A673 (cell line): ENCODE results near the gene CDH23. TPM values are rescaled to one million over a fixed set of nuclear protein-coding genes. Genes with fewer than 3 reads are reported as not detected.

Experiments used
- BruUV-seq: library from RNA; stranded (reverse); fragments of 400-500 nt; replicated peaks from 2 replicates; lab custom pipeline; 2021; lab: Mats Ljungman, UMichigan
- CTCF ChIA-PET: fragments of 300-600 bp; sonication (Branson Sonifier 250); formaldehyde crosslinking; loops from one replicate; lab custom pipeline; 2022; ENCODE audit warnings: antibody characterized with exemption; lab: Charles Lee
- POLR2A ChIA-PET: fragments of 300-600 bp; sonication (Branson Sonifier 250); formaldehyde crosslinking; loops from one replicate; lab custom pipeline; 2022; ENCODE audit warnings: antibody characterized with exemption; ENCODE audit not compliant: low non-redundant PET; lab: Charles Lee
- DNase-seq: peaks from one replicate; pipeline ENCODE4 v3.0.0-alpha.2; 2015; ENCODE audit warnings: low spot score
- H3K27ac ChIP-seq: fragments of 200-600 bp; sonication (generic); 2 replicates; pipeline ENCODE4 v1.5.1; 2016; ENCODE audit warnings: mixed run types, low read depth, mild to moderate bottlenecking, mixed read lengths, antibody characterized with exemption, low read length; ENCODE audit not compliant: poor library complexity, severe bottlenecking
- H3K27me3 ChIP-seq: fragments of 200-600 bp; sonication (generic); replicated peaks from 2 replicates; pipeline ENCODE4 v1.6.1; 2017; ENCODE audit warnings: mixed run types, low read depth, mild to moderate bottlenecking, mixed read lengths, antibody characterized with exemption, low read length; ENCODE audit not compliant: insufficient read depth, poor library complexity
- H3K36me3 ChIP-seq: fragments of 200-600 bp; sonication (generic); 2 replicates; pipeline ENCODE4 v1.6.1; 2016; ENCODE audit warnings: mixed run types, mild to moderate bottlenecking, mixed read lengths, antibody characterized with exemption, low read length; ENCODE audit not compliant: insufficient read depth, poor library complexity, severe bottlenecking
- H3K4me1 ChIP-seq: fragments of 200-600 bp; sonication (generic); 2 replicates; pipeline ENCODE4 v1.6.1; 2017; ENCODE audit warnings: mixed run types, mild to moderate bottlenecking, mixed read lengths, antibody characterized with exemption, low read length; ENCODE audit not compliant: insufficient read depth, poor library complexity, severe bottlenecking
- H3K4me3 ChIP-seq: fragments of 200-600 bp; sonication (generic); 2 replicates; pipeline ENCODE4 v1.5.1; 2016; ENCODE audit warnings: low read depth, mixed run types, mild to moderate bottlenecking, mixed read lengths, low read length; ENCODE audit not compliant: poor library complexity, severe bottlenecking
- H3K9me3 ChIP-seq: fragments of 200-600 bp; sonication (generic); 2 replicates; pipeline ENCODE4 v1.6.1; 2016; ENCODE audit warnings: mixed run types, low read depth, mild to moderate bottlenecking, mixed read lengths, antibody characterized with exemption, low read length; ENCODE audit not compliant: poor library complexity, severe bottlenecking
- EZH2 ChIP-seq: fragments of 200-600 bp; sonication (generic); IDR thresholded peaks from 2 replicates; pipeline ENCODE4 v1.6.1; 2017; ENCODE audit warnings: borderline replicate concordance, low read depth, mild to moderate bottlenecking, mixed read lengths, antibody characterized with exemption, low read length; ENCODE audit not compliant: poor library complexity, severe bottlenecking
- intact Hi-C: fragments of 100-400 bp; cut with micrococcal nuclease; formaldehyde crosslinking; loops from one replicate; pipeline ENCODE4 v1.10.0; 2022; ENCODE audit not compliant: unreplicated experiment
- total RNA-seq: library from RNA; stranded (reverse); gene quantifications from 2 replicates; pipeline ENCODE4 v1.2.3, GENCODE V29; 2021
- TF ChIP-seq, protein P1 (sequence below): fragments of 300-800, 200-600 bp; sonication (generic); conservative IDR thresholded peaks from 2 replicates; pipeline ENCODE4 v1.5.1; 2017; ENCODE audit warnings: low read depth, mild to moderate bottlenecking, antibody characterized with exemption, low read length, moderate library complexity, mixed read lengths

Gene CDH23
- total RNA-seq, 1 experiment from 2014 or later = 49.7 TPM

DNA sequence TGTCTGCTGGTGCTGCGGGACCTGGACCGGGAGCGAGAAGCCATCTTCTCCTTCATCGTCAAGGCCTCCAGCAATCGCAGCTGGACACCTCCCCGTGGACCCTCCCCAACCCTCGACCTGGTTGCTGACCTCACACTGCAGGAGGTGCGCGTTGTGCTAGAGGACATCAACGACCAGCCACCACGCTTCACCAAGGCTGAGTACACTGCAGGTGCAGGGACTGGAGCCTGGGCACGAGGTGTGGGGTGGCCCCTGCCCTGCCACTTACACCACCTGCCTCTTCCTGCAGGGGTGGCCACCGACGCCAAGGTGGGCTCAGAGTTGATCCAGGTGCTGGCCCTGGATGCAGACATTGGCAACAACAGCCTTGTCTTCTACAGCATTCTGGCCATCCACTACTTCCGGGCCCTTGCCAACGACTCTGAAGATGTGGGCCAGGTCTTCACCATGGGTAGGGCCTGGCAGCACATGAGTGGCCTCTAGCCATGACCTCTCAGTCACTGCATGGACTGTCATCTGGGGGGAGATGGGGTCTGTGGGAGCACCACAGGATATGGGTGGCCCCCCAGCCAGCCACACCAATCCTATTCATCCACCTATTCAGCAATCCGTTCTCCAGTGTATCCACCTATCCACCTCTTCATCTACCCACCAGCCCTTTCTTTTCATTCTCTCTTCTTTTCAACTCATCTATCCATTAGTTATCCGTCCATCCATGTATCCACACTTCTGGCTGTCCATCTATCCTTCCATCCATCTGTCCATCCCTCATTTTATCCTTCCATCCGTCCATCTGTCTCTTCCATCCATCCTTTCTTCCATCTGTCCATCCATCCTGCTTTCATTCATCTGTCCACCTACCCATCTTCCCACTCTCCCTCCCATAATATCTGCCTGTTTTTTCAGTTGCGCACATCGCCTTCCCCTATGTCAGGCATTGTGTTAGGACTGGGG is 411.1 kb downstream of the CDH23 start:
- no peak overlapping the region for H3K27ac ChIP-seq
- no TSS peak for BruUV-seq
- no peak for DNase-seq
- intact Hi-C loops = no loop called here
- ChIA-PET POLR2A (interaction anchor here (0.6 kb wide), 1 partner anchor 494 kb away, joined by 3 read pairs; no protein-coding TSS in a partner anchor), CTCF (no interaction called here)
- H3K36me3 ChIP-seq = peaks cover 3% of the 10 kb centered on the region
- TF ChIP-seq, protein P1, sequence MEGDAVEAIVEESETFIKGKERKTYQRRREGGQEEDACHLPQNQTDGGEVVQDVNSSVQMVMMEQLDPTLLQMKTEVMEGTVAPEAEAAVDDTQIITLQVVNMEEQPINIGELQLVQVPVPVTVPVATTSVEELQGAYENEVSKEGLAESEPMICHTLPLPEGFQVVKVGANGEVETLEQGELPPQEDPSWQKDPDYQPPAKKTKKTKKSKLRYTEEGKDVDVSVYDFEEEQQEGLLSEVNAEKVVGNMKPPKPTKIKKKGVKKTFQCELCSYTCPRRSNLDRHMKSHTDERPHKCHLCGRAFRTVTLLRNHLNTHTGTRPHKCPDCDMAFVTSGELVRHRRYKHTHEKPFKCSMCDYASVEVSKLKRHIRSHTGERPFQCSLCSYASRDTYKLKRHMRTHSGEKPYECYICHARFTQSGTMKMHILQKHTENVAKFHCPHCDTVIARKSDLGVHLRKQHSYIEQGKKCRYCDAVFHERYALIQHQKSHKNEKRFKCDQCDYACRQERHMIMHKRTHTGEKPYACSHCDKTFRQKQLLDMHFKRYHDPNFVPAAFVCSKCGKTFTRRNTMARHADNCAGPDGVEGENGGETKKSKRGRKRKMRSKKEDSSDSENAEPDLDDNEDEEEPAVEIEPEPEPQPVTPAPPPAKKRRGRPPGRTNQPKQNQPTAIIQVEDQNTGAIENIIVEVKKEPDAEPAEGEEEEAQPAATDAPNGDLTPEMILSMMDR = no peak
- no peak for TF ChIP-seq EZH2
- no peak overlapping the region for H3K4me3 ChIP-seq
- H3K27me3 ChIP-seq = no peaks in the 10 kb centered on the region
- no peaks in the 10 kb centered on the region for H3K4me1 ChIP-seq
- H3K9me3 ChIP-seq = no peaks in the 10 kb centered on the region

DNA sequence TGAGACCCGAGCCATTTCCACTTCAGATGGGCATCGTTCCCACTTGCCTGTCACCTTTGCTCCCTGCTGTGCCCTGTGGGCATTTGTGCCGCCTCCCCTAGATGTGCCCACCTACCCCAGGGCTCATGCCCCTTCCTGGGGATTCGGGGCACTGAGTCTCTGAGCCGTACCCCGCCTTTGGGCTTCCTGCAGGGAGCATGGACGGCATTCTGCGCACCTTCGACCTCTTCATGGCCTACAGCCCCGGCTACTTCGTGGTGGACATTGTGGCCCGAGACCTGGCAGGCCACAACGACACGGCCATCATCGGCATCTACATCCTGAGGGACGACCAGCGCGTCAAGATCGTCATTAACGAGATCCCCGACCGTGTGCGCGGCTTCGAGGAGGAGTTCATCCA is 412.9 kb downstream of the CDH23 start:
- no peak overlapping the region for H3K4me3 ChIP-seq
- ChIA-PET POLR2A (no interaction called here), CTCF (no interaction called here)
- peaks cover 11% of the 10 kb centered on the region for H3K36me3 ChIP-seq
- H3K27ac ChIP-seq = no peak overlapping the region
- no peaks in the 10 kb centered on the region for H3K27me3 ChIP-seq
- no peak for DNase-seq
- H3K4me1 ChIP-seq = no peaks in the 10 kb centered on the region
- no TSS peak for BruUV-seq
- TF ChIP-seq, protein P1 = no peak
- no peak for TF ChIP-seq EZH2
- intact Hi-C loops = loop anchor here (5.0 kb wide), 1 partner anchor 492 kb away; the partner anchor contains the start of gene SLC29A3
- H3K9me3 ChIP-seq = no peaks in the 10 kb centered on the region

DNA sequence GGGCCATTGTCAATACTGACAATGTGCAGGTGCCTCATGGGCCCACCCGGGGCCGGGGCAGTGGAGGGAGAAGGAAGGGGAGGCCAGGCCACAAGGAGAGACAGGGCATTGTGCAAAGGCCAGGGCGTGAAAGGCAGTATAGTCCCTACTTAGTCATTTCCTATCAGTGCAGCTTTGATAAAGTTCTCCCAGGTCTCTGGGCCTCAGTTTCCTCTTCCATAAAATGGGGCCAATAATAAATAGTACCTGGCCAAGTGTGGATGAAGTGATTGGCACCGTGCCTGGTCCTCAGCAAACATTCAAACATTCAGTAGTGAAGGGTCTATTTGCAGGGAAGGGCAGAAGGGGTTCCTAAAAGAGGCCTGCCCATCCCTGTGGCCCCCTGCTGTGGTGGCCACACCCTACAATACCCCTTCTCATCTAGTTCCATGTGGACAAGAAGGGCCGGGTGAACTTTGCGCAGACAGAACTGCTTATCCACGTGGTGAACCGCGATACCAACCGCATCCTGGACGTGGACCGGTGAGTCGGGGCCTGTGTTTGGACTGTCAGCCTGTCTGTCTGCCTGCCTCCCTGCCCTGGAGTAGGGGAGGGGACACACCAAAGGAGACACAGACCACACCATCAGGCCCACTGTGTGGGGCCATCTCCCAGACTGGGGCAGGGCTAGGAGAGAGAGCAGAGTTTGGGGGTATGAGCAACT is 413.5 kb downstream of the CDH23 start:
- intact Hi-C loops = loop anchor here (5.0 kb wide), 1 partner anchor 493 kb away; the partner anchor contains the start of gene SLC29A3
- Histone ChIP-seq H3K27me3 (no peaks in the 10 kb centered on the region), H3K9me3 (no peaks in the 10 kb centered on the region), H3K4me3 (no peak overlapping the region), H3K36me3 (peaks cover 15% of the 10 kb centered on the region), H3K4me1 (no peaks in the 10 kb centered on the region), H3K27ac (no peak overlapping the region)
- no peak for DNase-seq
- TF ChIP-seq EZH2 = no peak
- BruUV-seq = no TSS peak
- CTCF ChIA-PET = no interaction called here
- POLR2A ChIA-PET = no interaction called here
